Natural killer cell (primary cell): ENCODE measurements around the gene TMCC1. TPM values are rescaled to one million over a fixed set of nuclear protein-coding genes. Genes with fewer than 3 reads are reported as not detected.

ENCODE experiments used
- ATAC-seq, 3 donors: fragments of 150-1000 bp in 2 of 3; fragments of 200-7000 bp in 1 of 3; cut with Tn5 transposase; 1 replicate in 1 of 3; 2 replicates in 2 of 3; pipeline ENCODE4 v1.10.0; 2021; ENCODE audit warnings: mild to moderate bottlenecking in 2 of 3, moderate library complexity in 2 of 3
- DNase-seq, 2 donors: peaks; one replicate each; pipeline versions ENCODE4 v3.0.0 to v3.0.0-alpha.2; 2013 to 2021; ENCODE audit warnings: mixed read lengths in 1 of 2
- H3K27ac ChIP-seq: one replicate; pipeline ENCODE4 v1.5.1; 2013; ENCODE audit warnings: mild to moderate bottlenecking, low read length
- H3K27me3 ChIP-seq: one replicate; pipeline ENCODE4 v1.6.1; 2013; ENCODE audit warnings: low read length; ENCODE audit not compliant: control insufficient read depth, insufficient read depth
- H3K36me3 ChIP-seq: one replicate; pipeline ENCODE4 v1.6.1; 2013; ENCODE audit warnings: low read length; ENCODE audit not compliant: control insufficient read depth, insufficient read depth
- H3K4me1 ChIP-seq: one replicate; pipeline ENCODE4 v1.6.1; 2013; ENCODE audit warnings: low read length; ENCODE audit not compliant: control insufficient read depth, insufficient read depth
- H3K4me3 ChIP-seq: one replicate; pipeline ENCODE4 v1.5.1; 2013; ENCODE audit warnings: low read length
- H3K9me3 ChIP-seq: one replicate; pipeline ENCODE4 v1.6.1; 2013; ENCODE audit warnings: low read length; ENCODE audit not compliant: control insufficient read depth, insufficient read depth
- H3K27ac Mint-ChIP-seq, 2 donors: one replicate each; pipeline ENCODE4 v1.8.0; 2022; ENCODE audit warnings: mild to moderate bottlenecking in 2 of 2, mixed read lengths in 2 of 2, moderate library complexity in 1 of 2
- H3K27me3 Mint-ChIP-seq, 2 donors: one replicate each; pipeline ENCODE4 v1.8.0; 2022; ENCODE audit warnings: low read depth in 2 of 2, mixed read lengths in 2 of 2
- H3K36me3 Mint-ChIP-seq: one replicate; pipeline ENCODE4 v1.8.0; 2022; ENCODE audit warnings: mixed read lengths
- H3K4me1 Mint-ChIP-seq, 2 donors: one replicate each; pipeline ENCODE4 v1.8.0; 2022; ENCODE audit warnings: mixed read lengths in 2 of 2
- H3K4me3 Mint-ChIP-seq: one replicate; pipeline ENCODE4 v1.8.0; 2022; ENCODE audit warnings: mild to moderate bottlenecking, moderate library complexity, mixed read lengths
- H3K9me3 Mint-ChIP-seq, 2 donors: one replicate each; pipeline ENCODE4 v1.8.0; 2022; ENCODE audit warnings: mixed read lengths in 2 of 2
- WGBS: methylation state at CpG from one replicate; pipeline ENCODE4 v1.1.7; 2013; ENCODE audit warnings: missing lambda C conversion rate; ENCODE audit not compliant: insufficient coverage; 5-methylcytosine and 5-hydroxymethylcytosine counted together
- intact Hi-C: fragments of 100-400 bp; cut with micrococcal nuclease; formaldehyde crosslinking; loops from one replicate; pipeline ENCODE4 v1.14.2; 2022
- total RNA-seq, 4 donors: library from RNA; stranded (reverse); fragments of 120-200 nt in 1 of 4; gene quantifications; one replicate each; pipeline versions ENCODE4 v1.2.3 to v1.2.4, GENCODE V29; 2013 to 2022
- TF ChIP-seq, protein P1 (sequence below): fragments of 200-600 bp; IDR thresholded peaks from one replicate; pipeline ENCODE4 v1.8.0; 2022; ENCODE audit warnings: antibody characterized with exemption

Gene TMCC1
- total RNA-seq, 3 donors from 2014 or later (not counting 1 experiment from before 2014, with no cell fraction given), result 26.4 to 36.7 (median 31.7) TPM

DNA sequence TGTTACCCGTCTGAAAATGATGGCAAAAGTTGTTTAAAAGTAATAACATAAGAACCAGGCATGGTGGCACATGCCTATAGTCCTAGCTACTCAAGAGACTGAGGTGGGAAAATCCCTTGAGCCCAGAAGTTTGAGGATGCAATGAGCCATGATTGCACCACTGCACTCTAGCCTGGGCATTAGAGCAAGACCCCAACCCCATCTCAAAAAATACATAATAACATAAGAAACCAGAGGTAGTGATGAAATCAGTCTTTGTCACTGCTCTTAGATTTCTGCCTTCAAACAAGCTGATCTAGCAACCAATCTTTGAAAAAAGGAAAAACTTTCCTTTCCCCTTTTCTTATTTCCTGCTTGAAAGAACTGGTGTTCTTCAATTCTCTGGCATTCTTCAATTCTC lies 71.3 kb downstream of the TMCC1 start:
- Mint-ChIP-seq H3K36me3 (no peaks in the 10 kb centered on the region), H3K4me3 (no peak overlapping the region), H3K9me3 (no peaks in the 10 kb centered on the region), H3K27me3 (no peaks in the 10 kb centered on the region), H3K27ac (no peak overlapping the region), H3K4me1 (peaks cover 10% of the 10 kb centered on the region in 2 donors)
- 80% methylated on average over 1 of the region's 1 CpG for WGBS
- no peak overlapping the region for H3K4me3 ChIP-seq
- TF ChIP-seq, protein P1, sequence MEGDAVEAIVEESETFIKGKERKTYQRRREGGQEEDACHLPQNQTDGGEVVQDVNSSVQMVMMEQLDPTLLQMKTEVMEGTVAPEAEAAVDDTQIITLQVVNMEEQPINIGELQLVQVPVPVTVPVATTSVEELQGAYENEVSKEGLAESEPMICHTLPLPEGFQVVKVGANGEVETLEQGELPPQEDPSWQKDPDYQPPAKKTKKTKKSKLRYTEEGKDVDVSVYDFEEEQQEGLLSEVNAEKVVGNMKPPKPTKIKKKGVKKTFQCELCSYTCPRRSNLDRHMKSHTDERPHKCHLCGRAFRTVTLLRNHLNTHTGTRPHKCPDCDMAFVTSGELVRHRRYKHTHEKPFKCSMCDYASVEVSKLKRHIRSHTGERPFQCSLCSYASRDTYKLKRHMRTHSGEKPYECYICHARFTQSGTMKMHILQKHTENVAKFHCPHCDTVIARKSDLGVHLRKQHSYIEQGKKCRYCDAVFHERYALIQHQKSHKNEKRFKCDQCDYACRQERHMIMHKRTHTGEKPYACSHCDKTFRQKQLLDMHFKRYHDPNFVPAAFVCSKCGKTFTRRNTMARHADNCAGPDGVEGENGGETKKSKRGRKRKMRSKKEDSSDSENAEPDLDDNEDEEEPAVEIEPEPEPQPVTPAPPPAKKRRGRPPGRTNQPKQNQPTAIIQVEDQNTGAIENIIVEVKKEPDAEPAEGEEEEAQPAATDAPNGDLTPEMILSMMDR, result no peak
- no peak for DNase-seq
- H3K27me3 ChIP-seq, result no peaks in the 10 kb centered on the region
- no peak overlapping the region for H3K27ac ChIP-seq
- no peaks in the 10 kb centered on the region for H3K9me3 ChIP-seq
- no peak for ATAC-seq
- H3K36me3 ChIP-seq, result peaks cover 3% of the 10 kb centered on the region
- no peaks in the 10 kb centered on the region for H3K4me1 ChIP-seq
- intact Hi-C loops, result loop anchor here (10.0 kb wide), 1 partner anchor 167 kb away; no protein-coding TSS in a partner anchor

DNA sequence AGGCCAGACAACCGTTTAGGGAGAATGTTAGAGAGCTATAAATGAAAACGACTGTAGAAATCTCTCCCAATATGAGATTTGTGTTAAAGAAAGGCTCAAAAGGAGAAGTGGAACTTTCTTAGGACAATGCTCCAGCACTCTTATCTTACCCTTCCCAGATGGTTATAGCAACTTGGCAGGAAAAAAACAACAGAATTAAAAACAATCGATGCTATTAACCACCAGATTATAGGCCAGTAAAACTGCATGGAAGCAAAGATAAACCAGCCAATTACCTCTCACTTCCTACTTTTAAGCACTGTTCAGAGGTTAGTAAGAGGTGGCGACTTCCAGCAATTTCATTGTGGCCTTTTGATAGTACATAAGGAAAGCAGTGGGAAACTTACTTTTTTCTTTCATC lies 72.9 kb downstream of the TMCC1 start:
- ATAC-seq (no peak), DNase-seq (no peak)
- no peaks in the 10 kb centered on the region for H3K36me3 Mint-ChIP-seq
- Histone ChIP-seq H3K36me3 (peaks cover 3% of the 10 kb centered on the region), H3K4me1 (no peaks in the 10 kb centered on the region), H3K4me3 (no peak overlapping the region), H3K27ac (no peak overlapping the region), H3K9me3 (no peaks in the 10 kb centered on the region), H3K27me3 (no peaks in the 10 kb centered on the region)
- WGBS, result 29% methylated on average over 3 of the region's 4 CpGs
- TF ChIP-seq, protein P1, result no peak
- no peak overlapping the region for H3K4me3 Mint-ChIP-seq
- intact Hi-C loops, result loop anchor here (10.0 kb wide), 1 partner anchor 166 kb away; no protein-coding TSS in a partner anchor
- H3K27ac Mint-ChIP-seq, result no peak overlapping the region
- peaks cover 9 to 11% of the 10 kb centered on the region in 2 donors for H3K4me1 Mint-ChIP-seq
- H3K27me3 Mint-ChIP-seq, result no peaks in the 10 kb centered on the region
- no peaks in the 10 kb centered on the region for H3K9me3 Mint-ChIP-seq

DNA sequence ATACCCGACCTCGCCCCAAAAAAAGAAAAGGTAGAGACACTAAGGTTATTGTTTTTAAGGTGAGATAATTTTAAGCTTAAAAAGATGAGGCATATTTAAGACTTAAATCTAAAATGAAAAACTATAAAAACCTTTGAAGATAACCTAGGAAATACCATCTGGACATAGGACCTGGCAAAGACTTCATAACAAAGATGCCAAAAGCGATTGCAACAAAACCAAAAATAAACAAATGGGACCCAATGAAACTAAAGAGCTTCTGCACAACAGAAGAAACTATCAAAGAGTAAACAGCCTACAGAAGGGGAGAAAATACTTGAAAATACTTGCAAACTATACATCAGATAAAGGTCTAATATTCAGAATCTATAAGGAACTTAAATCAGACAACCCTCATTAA lies 80.9 kb downstream of the TMCC1 start:
- Histone ChIP-seq H3K27ac (no peak overlapping the region), H3K36me3 (no peaks in the 10 kb centered on the region), H3K4me3 (no peak overlapping the region), H3K9me3 (no peaks in the 10 kb centered on the region), H3K4me1 (no peaks in the 10 kb centered on the region), H3K27me3 (no peaks in the 10 kb centered on the region)
- Mint-ChIP-seq H3K4me3 (no peak overlapping the region), H3K9me3 (no peaks in the 10 kb centered on the region), H3K27ac (no peak overlapping the region), H3K27me3 (no peaks in the 10 kb centered on the region), H3K4me1 (peaks cover 20 to 26% of the 10 kb centered on the region in 2 donors), H3K36me3 (no peaks in the 10 kb centered on the region)
- 100% methylated on average over 3 of the region's 3 CpGs for WGBS
- DNase-seq (no peak), ATAC-seq (no peak)
- TF ChIP-seq, protein P1, result no peak
- intact Hi-C loops, result no loop called here

DNA sequence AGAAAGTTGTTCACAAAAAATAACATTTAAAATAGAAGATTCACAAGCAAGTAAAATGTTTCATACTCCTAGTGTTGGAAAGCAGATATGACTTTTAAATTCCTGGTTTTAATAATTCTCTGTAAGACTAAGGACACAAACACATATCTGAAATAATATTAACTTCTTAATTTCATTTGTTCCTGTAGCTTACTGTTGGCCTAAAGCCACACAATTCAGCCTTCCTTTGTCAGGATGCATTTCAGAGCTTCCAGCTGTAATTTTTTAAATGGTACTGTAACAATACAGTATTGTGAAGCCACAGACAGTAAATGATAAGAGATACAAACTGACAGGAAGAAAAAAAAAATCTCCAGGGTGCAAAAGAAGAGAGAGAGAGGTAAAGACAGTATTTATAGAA lies 84.2 kb downstream of the TMCC1 start:
- Histone ChIP-seq H3K27me3 (no peaks in the 10 kb centered on the region), H3K27ac (no peak overlapping the region), H3K4me3 (no peak overlapping the region), H3K4me1 (no peaks in the 10 kb centered on the region), H3K36me3 (no peaks in the 10 kb centered on the region), H3K9me3 (no peaks in the 10 kb centered on the region)
- intact Hi-C loops, result no loop called here
- H3K36me3 Mint-ChIP-seq, result no peaks in the 10 kb centered on the region
- TF ChIP-seq, protein P1, result no peak
- ATAC-seq (no peak), DNase-seq (no peak)
- H3K4me3 Mint-ChIP-seq, result no peak overlapping the region
- no peak overlapping the region for H3K27ac Mint-ChIP-seq
- H3K27me3 Mint-ChIP-seq, result no peaks in the 10 kb centered on the region
- H3K9me3 Mint-ChIP-seq, result no peaks in the 10 kb centered on the region
- peaks cover 15 to 29% of the 10 kb centered on the region in 2 donors for H3K4me1 Mint-ChIP-seq
